ENCODE data around the gene ASXL2. TPM values are rescaled to one million over a fixed set of nuclear protein-coding genes. Genes with fewer than 3 reads are reported as not detected.

The ASXL2 gene
- total RNA-seq, 1 donor from 2014 or later = 19.9 TPM

- peaks cover 3% of the 10 kb centered on the region for H3K4me1 Mint-ChIP-seq (ENCODE audit: low read depth, unreplicated experiment)
- H3K27me3 Mint-ChIP-seq (ENCODE audit: unreplicated experiment) = no peaks in the 10 kb centered on the region
- no peaks in the 10 kb centered on the region for H3K36me3 Mint-ChIP-seq (ENCODE audit: unreplicated experiment)
- TF ChIP-seq CTCF (IDR thresholded peaks at IDR 0.05; ENCODE audit: partially characterized antibody, unreplicated experiment) = no peak
- H3K27ac Mint-ChIP-seq (ENCODE audit: unreplicated experiment) = no peak overlapping the region
- H3K9me3 Mint-ChIP-seq (ENCODE audit: unreplicated experiment) = no peaks in the 10 kb centered on the region
- DNase-seq = no peak
- H3K4me3 Mint-ChIP-seq (ENCODE audit: unreplicated experiment) = no peak overlapping the region
Measured at GRCh38 chr2:25824216-25824615, 54.1 kb downstream of the ASXL2 start.

- TF ChIP-seq CTCF (IDR thresholded peaks at IDR 0.05; ENCODE audit: partially characterized antibody, unreplicated experiment) = no peak
- peaks cover 3% of the 10 kb centered on the region for H3K4me1 Mint-ChIP-seq (ENCODE audit: low read depth, unreplicated experiment)
- no peaks in the 10 kb centered on the region for H3K27me3 Mint-ChIP-seq (ENCODE audit: unreplicated experiment)
- no peaks in the 10 kb centered on the region for H3K9me3 Mint-ChIP-seq (ENCODE audit: unreplicated experiment)
- H3K27ac Mint-ChIP-seq (ENCODE audit: unreplicated experiment) = no peak overlapping the region
- no peaks in the 10 kb centered on the region for H3K36me3 Mint-ChIP-seq (ENCODE audit: unreplicated experiment)
- peak overlapping the region; percentile 0 for H3K4me3 Mint-ChIP-seq (ENCODE audit: unreplicated experiment)
- peak; percentile 48 for DNase-seq
Measured at GRCh38 chr2:25822190-25823117, 55.8 kb downstream of the ASXL2 start.

- Mint-ChIP-seq H3K4me1 (ENCODE audit: low read depth, unreplicated experiment) (peaks cover 3% of the 10 kb centered on the region), H3K4me3 (ENCODE audit: unreplicated experiment) (peak overlapping the region; percentile 6), H3K9me3 (ENCODE audit: unreplicated experiment) (no peaks in the 10 kb centered on the region), H3K36me3 (ENCODE audit: unreplicated experiment) (no peaks in the 10 kb centered on the region), H3K27me3 (ENCODE audit: unreplicated experiment) (no peaks in the 10 kb centered on the region), H3K27ac (ENCODE audit: unreplicated experiment) (no peak overlapping the region)
- no peak for TF ChIP-seq CTCF (IDR thresholded peaks at IDR 0.05; ENCODE audit: partially characterized antibody, unreplicated experiment)
- DNase-seq = no peak
Measured at GRCh38 chr2:25821225-25822056, 56.8 kb downstream of the ASXL2 start.

GRCh38 chr2:25819597-25820039 is 58.7 kb downstream of the ASXL2 start:
- no peak for DNase-seq
- H3K4me3 Mint-ChIP-seq (ENCODE audit: unreplicated experiment) = no peak overlapping the region
- no peak overlapping the region for H3K27ac Mint-ChIP-seq (ENCODE audit: unreplicated experiment)
- no peak for TF ChIP-seq CTCF (IDR thresholded peaks at IDR 0.05; ENCODE audit: partially characterized antibody, unreplicated experiment)
- peaks cover 3% of the 10 kb centered on the region for H3K4me1 Mint-ChIP-seq (ENCODE audit: low read depth, unreplicated experiment)
- no peaks in the 10 kb centered on the region for H3K9me3 Mint-ChIP-seq (ENCODE audit: unreplicated experiment)
- H3K27me3 Mint-ChIP-seq (ENCODE audit: unreplicated experiment) = no peaks in the 10 kb centered on the region
- no peaks in the 10 kb centered on the region for H3K36me3 Mint-ChIP-seq (ENCODE audit: unreplicated experiment)

All from glutamatergic neuron (in vitro differentiated cells).